ENCODE measurements around the gene IGF1R.

DNA sequence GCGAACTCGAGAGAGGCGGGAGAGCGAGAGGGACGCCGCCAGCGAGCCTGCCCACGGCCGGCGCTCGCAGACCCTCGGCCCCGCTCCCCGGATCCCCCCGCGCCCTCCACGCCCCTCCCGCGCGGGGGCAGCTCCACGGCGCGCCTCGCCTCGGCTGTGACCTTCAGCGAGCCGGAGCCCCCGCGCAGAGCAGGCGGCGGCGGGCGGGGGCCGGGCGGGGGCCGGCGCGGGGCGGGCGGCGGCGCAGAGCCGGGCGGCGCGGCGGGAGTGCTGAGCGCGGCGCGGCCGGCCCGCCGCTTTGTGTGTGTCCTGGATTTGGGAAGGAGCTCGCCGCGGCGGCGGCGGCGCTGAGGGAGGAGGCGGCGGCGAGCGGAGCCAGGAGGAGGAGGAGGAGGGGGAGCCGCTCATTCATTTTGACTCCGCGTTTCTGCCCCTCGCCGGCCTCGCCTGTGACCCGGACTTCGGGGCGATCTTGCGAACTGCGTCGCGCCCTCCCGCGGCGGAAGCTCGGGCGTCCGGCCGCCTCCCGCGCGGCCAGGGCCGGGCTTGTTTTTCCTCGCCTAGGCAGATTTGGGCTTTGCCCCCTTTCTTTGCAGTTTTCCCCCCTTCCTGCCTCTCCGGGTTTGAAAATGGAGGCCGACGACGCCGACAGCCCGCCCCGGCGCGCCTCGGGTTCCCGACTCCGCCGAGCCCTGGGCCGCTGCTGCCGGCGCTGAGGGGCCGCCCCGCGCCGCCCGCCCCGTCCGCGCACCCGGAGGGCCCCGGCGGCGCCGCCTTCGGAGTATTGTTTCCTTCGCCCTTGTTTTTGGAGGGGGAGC is 524 bp downstream of the IGF1R start:
- no peak for TF ChIP-seq POLR2A (IDR thresholded peaks at IDR 0.05)
- TF ChIP-seq, protein P1, sequence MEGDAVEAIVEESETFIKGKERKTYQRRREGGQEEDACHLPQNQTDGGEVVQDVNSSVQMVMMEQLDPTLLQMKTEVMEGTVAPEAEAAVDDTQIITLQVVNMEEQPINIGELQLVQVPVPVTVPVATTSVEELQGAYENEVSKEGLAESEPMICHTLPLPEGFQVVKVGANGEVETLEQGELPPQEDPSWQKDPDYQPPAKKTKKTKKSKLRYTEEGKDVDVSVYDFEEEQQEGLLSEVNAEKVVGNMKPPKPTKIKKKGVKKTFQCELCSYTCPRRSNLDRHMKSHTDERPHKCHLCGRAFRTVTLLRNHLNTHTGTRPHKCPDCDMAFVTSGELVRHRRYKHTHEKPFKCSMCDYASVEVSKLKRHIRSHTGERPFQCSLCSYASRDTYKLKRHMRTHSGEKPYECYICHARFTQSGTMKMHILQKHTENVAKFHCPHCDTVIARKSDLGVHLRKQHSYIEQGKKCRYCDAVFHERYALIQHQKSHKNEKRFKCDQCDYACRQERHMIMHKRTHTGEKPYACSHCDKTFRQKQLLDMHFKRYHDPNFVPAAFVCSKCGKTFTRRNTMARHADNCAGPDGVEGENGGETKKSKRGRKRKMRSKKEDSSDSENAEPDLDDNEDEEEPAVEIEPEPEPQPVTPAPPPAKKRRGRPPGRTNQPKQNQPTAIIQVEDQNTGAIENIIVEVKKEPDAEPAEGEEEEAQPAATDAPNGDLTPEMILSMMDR (IDR thresholded peaks at IDR 0.05): no peak
